Gastrocnemius medialis (tissue), 4 donors: ENCODE results near the gene SPC24. TPM values are rescaled to one million over a fixed set of nuclear protein-coding genes. Genes with fewer than 3 reads are reported as not detected.
"Not testable (repeated sequence)": the region's sequence is repeated elsewhere in the genome, so short reads cannot be mapped to it uniquely, and the experiment has no call there.

Experiments used
- ATAC-seq, 2 donors: fragments of 150-250 bp; one replicate each; pipeline ENCODE4 v1.9.1; 2016
- DNase-seq, 2 donors: peaks; one replicate each; pipeline ENCODE4 v3.0.0-alpha.2; 2019
- H3K27ac ChIP-seq, 4 donors: fragments of 200-600 bp; sonication (generic); 1 replicate in 1 of 4; 2 replicates in 3 of 4; pipeline ENCODE4 v1.5.1; 2016 to 2018; ENCODE audit warnings: mild to moderate bottlenecking in 2 of 4, moderate library complexity in 1 of 4
- H3K27me3 ChIP-seq, 3 donors: fragments of 200-600 bp; sonication (generic) in 2 of 3; 1 replicate in 1 of 3; 2 replicates in 2 of 3; pipeline versions ENCODE4 v1.5.1 to v1.6.0; 2016 to 2019; ENCODE audit warnings: mild to moderate bottlenecking in 1 of 3, moderate library complexity in 1 of 3
- H3K36me3 ChIP-seq, 2 donors: fragments of 200-600 bp; sonication (generic) in 1 of 2; one replicate each; pipeline ENCODE4 v1.5.1; 2017 to 2018
- H3K4me1 ChIP-seq, 2 donors: fragments of 200-600 bp; sonication (generic) in 1 of 2; one replicate each; pipeline ENCODE4 v1.5.1; 2016 to 2017; ENCODE audit warnings: mild to moderate bottlenecking in 2 of 2
- H3K4me3 ChIP-seq, 4 donors: fragments of 200-600 bp; sonication (generic) in 3 of 4; 1 replicate in 1 of 4; 2 replicates in 3 of 4; pipeline ENCODE4 v1.5.1; 2016 to 2019; ENCODE audit warnings: mild to moderate bottlenecking in 2 of 4
- H3K9me3 ChIP-seq, 3 donors: fragments of 200-600 bp; sonication (generic) in 2 of 3; 1 replicate in 1 of 3; 2 replicates in 2 of 3; pipeline ENCODE4 v1.5.1; 2016 to 2019
- CTCF ChIP-seq, 5 experiments: fragments of 450-650 bp in 3 of 5; fragments of 200-600 bp in 2 of 5; sonication (generic) in 2 of 5; IDR thresholded peaks in 4 of 5; conservative IDR thresholded peaks in 1 of 5; 1 replicate in 4 of 5; 2 replicates in 1 of 5; pipeline ENCODE4 v1.5.1; 2016 to 2019; ENCODE audit warnings: antibody characterized with exemption in 5 of 5, mild to moderate bottlenecking in 3 of 5, moderate library complexity in 3 of 5
- POLR2A ChIP-seq, 2 donors: fragments of 450-650 bp; IDR thresholded peaks; one replicate each; pipeline ENCODE4 v1.6.1; 2017; ENCODE audit warnings: antibody characterized with exemption in 2 of 2, mild to moderate bottlenecking in 2 of 2, moderate library complexity in 2 of 2
- in situ Hi-C, 4 donors: fragments of 200-750 bp; cut with MboI; loops; one replicate each; pipeline versions ENCODE4 v1.15.0 to v1.8.0; 2017; ENCODE audit warnings: low sequenced_read_pairs in 4 of 4
- intact Hi-C: fragments of 100-400 bp; cut with DNase I; formaldehyde crosslinking; loops from one replicate; pipeline ENCODE4 v1.15.1; 2023; ENCODE audit warnings: low total_unique reads
- total RNA-seq, 4 donors: library from RNA; depleted of rRNA; stranded (reverse); fragments of >200 nt; gene quantifications; one replicate each; pipeline versions ENCODE4 v1.1.0 to v1.2.3, GENCODE V29; 2016

Gene SPC24
- total RNA-seq, 4 donors from 2014 or later: 0.55 to 1.6 TPM; not detected in 2

- ATAC-seq: no peak
- DNase-seq: no peak
- Histone ChIP-seq H3K4me3 (no peak overlapping the region), H3K4me1 (peaks cover 21 to 25% of the 10 kb centered on the region in 2 donors), H3K27ac (peak overlapping the region in 2 of 4 donors; percentile 18 to 36), H3K27me3 (no peaks in the 10 kb centered on the region), H3K9me3 (no peaks in the 10 kb centered on the region), H3K36me3 (no peaks in the 10 kb centered on the region)
- TF ChIP-seq CTCF (IDR thresholded peaks at IDR 0.05 in 4 of 5, conservative IDR thresholded peaks at IDR 0.05 in 1 of 5) (no peak), POLR2A (IDR thresholded peaks at IDR 0.05) (no peak)
- in situ Hi-C loops (no loop called here), intact Hi-C loops (no loop called here)
These were observed 10.1 kb downstream of the SPC24 start for GRCh38 chr19:11145536-11145924.

GRCh38 chr19:11142528-11143171, 12.9 kb downstream of the SPC24 start:
- in situ Hi-C loops (no loop called here), intact Hi-C loops (loop anchor here (2.0 kb wide), 1 partner anchor 48 kb away; no protein-coding TSS in a partner anchor)
- H3K9me3 ChIP-seq: no peaks in the 10 kb centered on the region
- H3K4me1 ChIP-seq: peaks cover 31 to 50% of the 10 kb centered on the region in 2 donors
- H3K4me3 ChIP-seq: peak overlapping the region; percentile 20 to 44 (median 40)
- H3K36me3 ChIP-seq: no peaks in the 10 kb centered on the region
- DNase-seq (peak; percentile 56 to 85), ATAC-seq (peak; percentile 53 to 67)
- peak overlapping the region; percentile 89 to 97 (median 92) for H3K27ac ChIP-seq
- no peaks in the 10 kb centered on the region for H3K27me3 ChIP-seq
- TF ChIP-seq CTCF (IDR thresholded peaks at IDR 0.05 in 4 of 5, conservative IDR thresholded peaks at IDR 0.05 in 1 of 5): no peak
- TF ChIP-seq POLR2A (IDR thresholded peaks at IDR 0.05): no peak

GRCh38 chr19:11141937-11142527, 13.6 kb downstream of the SPC24 start:
- no peak for DNase-seq
- Histone ChIP-seq H3K27ac (peak overlapping the region; percentile 89 to 97 (median 92)), H3K27me3 (no peaks in the 10 kb centered on the region), H3K4me3 (no peak overlapping the region), H3K9me3 (no peaks in the 10 kb centered on the region), H3K36me3 (no peaks in the 10 kb centered on the region), H3K4me1 (peaks cover 31 to 53% of the 10 kb centered on the region in 2 donors)
- TF ChIP-seq POLR2A (IDR thresholded peaks at IDR 0.05) (no peak), CTCF (IDR thresholded peaks at IDR 0.05 in 4 of 5, conservative IDR thresholded peaks at IDR 0.05 in 1 of 5) (peak in 1 of 5 experiments; percentile 13)
- intact Hi-C loops: loop anchor here (2.0 kb wide), 1 partner anchor 49 kb away; no protein-coding TSS in a partner anchor
- in situ Hi-C loops: no loop called here
- ATAC-seq: no peak

GRCh38 chr19:11140896-11141295, 14.7 kb downstream of the SPC24 start:
- Histone ChIP-seq H3K27ac (no peak overlapping the region), H3K27me3 (no peaks in the 10 kb centered on the region), H3K36me3 (no peaks in the 10 kb centered on the region), H3K9me3 (no peaks in the 10 kb centered on the region), H3K4me3 (no peak overlapping the region), H3K4me1 (peaks cover 31 to 53% of the 10 kb centered on the region in 2 donors)
- intact Hi-C loops: no loop called here
- TF ChIP-seq POLR2A (IDR thresholded peaks at IDR 0.05) (no peak), CTCF (IDR thresholded peaks at IDR 0.05 in 4 of 5, conservative IDR thresholded peaks at IDR 0.05 in 1 of 5) (no peak)
- DNase-seq (no peak), ATAC-seq (no peak)
- in situ Hi-C loops: no loop called here

GRCh38 chr19:11140023-11140538, 15.5 kb downstream of the SPC24 start:
- DNase-seq, H3K36me3 ChIP-seq, H3K27me3 ChIP-seq, ATAC-seq, H3K4me3 ChIP-seq, H3K9me3 ChIP-seq, in situ Hi-C loops, intact Hi-C loops: not testable (repeated sequence)
- Histone ChIP-seq H3K27ac (peak overlapping the region; percentile 72 to 84 (median 79)), H3K4me1 (peaks cover 31 to 53% of the 10 kb centered on the region in 2 donors)
